OCI-LY1 (cell line): Measurements from ENCODE around the gene ZFP28.

ENCODE experiments used
- CTCF ChIP-seq: fragments of 200-600 bp; sonication (generic), shearing (Covaris generic); IDR thresholded peaks from 2 replicates; pipeline ENCODE4 v1.5.1; 2017; ENCODE audit warnings: mild to moderate bottlenecking, antibody characterized with exemption, low read length, moderate library complexity, mixed read lengths
- EZH2 ChIP-seq: fragments of 200-600 bp; sonication (generic), shearing (Covaris generic); IDR thresholded peaks from 2 replicates; pipeline ENCODE4 v1.8.0; 2017; ENCODE audit warnings: borderline replicate concordance, mixed run types, mild to moderate bottlenecking, antibody characterized with exemption, low read length, moderate library complexity, mixed read lengths

DNA sequence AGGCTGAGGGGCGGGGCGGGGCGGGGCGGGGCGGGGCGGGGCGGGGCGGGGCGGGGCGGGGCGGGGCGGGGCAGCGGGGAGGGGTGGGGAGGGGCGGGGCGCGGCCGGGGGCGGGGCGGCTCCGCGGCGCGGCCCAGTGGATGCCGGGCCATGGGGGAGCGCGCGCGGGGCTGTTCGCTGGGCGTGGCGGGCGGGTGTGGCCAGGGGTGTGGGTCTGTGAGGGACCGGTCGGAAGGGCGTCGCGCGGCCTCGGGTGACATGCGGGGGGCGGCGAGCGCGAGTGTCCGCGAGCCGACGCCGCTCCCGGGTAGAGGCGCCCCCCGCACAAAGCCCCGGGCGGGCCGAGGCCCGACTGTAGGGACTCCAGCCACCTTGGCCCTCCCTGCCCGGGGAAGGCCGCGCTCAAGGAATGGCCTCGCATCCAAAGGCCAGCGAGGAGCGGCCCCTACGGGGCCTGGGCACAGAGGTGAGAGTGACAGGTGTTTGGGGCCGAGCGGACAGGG lies at the start of gene ZFP28:
- TF ChIP-seq CTCF (no peak), EZH2 (no peak)
